ENCODE results near the gene DQX1. TPM values are rescaled to one million over a fixed set of nuclear protein-coding genes. Genes with fewer than 3 reads are reported as not detected.

The DQX1 gene
- total RNA-seq, 4 donors from 2014 or later = not detected

DNA sequence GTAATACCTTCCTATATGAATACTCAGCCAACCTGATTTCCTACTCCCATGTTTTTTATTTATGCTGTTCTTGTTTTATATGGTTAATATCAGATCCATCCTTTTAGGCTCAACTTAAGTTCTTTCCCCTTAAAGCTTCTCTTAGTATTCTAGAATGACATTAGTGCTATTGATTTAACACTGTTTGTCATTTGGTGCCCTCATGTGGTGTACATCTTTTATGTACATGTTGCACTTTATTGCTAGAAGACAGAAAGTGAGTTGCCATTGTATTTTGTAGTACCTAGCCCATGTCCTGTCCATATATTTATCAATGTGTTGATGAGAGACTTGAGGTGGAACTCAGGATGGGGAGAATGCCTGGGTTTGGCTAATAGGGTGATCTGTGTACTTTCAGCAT is 6.2 kb upstream of the DQX1 start:
- DNase-seq (ENCODE audit: low spot score) (no peak), ATAC-seq (ENCODE audit: low FRiP score) (no peak)
- no peak for TF ChIP-seq CTCF (IDR thresholded peaks at IDR 0.05)

DNA sequence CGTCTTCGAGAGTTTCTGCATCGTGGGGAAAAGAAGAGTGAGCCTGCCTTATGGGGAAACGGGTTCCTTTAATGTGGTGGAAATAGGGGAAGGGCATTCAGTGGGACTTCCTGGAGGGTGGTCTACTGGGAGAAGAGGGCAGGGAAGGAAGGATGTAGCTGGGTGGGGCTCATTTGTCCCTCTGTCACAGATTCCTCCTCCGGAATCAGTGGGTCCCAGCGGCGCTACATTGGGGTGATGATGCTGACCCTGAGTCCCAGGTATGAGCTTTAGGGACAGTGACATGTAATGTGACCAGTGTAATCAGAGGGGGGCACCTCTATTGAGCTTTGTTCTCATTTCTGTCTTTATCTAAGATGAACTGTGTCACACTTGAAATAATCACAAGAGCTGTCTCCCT is 5.6 kb upstream of the DQX1 start:
- TF ChIP-seq CTCF (IDR thresholded peaks at IDR 0.05) = no peak
- ATAC-seq (ENCODE audit: low FRiP score) (no peak), DNase-seq (ENCODE audit: low spot score) (peak; percentile 20)

GRCh38 chr2:74530239-74531187 is 4.5 kb upstream of the DQX1 start:
- ATAC-seq (ENCODE audit: low FRiP score) = peak; percentile 25
- DNase-seq (ENCODE audit: low spot score) = peak; percentile 30
- TF ChIP-seq CTCF (IDR thresholded peaks at IDR 0.05) = no peak

- peak; percentile 73 for DNase-seq (ENCODE audit: low spot score)
- TF ChIP-seq CTCF (IDR thresholded peaks at IDR 0.05) = no peak
- ATAC-seq (ENCODE audit: low FRiP score) = peak; percentile 98
Measured at GRCh38 chr2:74529357-74530238, 3.6 kb upstream of the DQX1 start, which contains the start of the genes AUP1 and HTRA2. Gene AUP1 (minus strand): TSS chr2:74529706. CDS start chr2:74529629, 77 bp downstream. Gene HTRA2 (plus strand): TSS chr2:74529933. CDS start chr2:74530007, 74 bp downstream.

- DNase-seq (ENCODE audit: low spot score) (no peak), ATAC-seq (ENCODE audit: low FRiP score) (peak; percentile 31)
- no peak for TF ChIP-seq CTCF (IDR thresholded peaks at IDR 0.05)
Measured at GRCh38 chr2:74528600-74529356, 2.7 kb upstream of the DQX1 start.

DNA sequence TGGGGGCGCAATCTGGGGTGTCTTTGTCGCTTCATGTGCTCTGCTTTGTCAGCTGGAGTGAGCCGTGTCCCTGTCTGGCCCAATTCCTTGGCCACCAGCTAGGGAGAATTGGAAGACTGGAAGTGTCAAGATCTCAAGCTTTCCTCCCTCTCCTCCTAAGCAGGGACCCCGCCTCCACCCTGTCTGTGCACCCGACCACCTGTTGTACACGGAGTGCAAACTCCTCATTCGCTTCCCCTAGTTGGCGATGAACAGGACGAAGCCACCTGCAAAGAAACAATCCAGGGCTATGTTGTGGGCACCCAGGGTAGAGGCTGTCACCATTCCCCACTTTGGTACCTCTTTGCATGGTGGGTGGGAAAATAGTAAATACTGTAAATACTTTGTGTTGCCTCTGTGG is 1.7 kb upstream of the DQX1 start:
- DNase-seq (ENCODE audit: low spot score) (no peak), ATAC-seq (ENCODE audit: low FRiP score) (no peak)
- TF ChIP-seq CTCF (IDR thresholded peaks at IDR 0.05) = no peak

Measured in omental fat pad (tissue), 4 donors.